Tibial nerve (tissue), 4 donors: Measurements from ENCODE around the gene TAS2R16. TPM values are rescaled to one million over a fixed set of nuclear protein-coding genes. Genes with fewer than 3 reads are reported as not detected.

Experiments
- DNase-seq, 2 donors: peaks; one replicate each; pipeline ENCODE4 v3.0.0-alpha.2; 2019; ENCODE audit warnings: low spot score in 2 of 2
- H3K27ac ChIP-seq, 4 donors: fragments of 200-600 bp; sonication (generic) in 3 of 4; one replicate each; pipeline ENCODE4 v1.5.1; 2017 to 2019; ENCODE audit warnings: mild to moderate bottlenecking in 1 of 4
- H3K27me3 ChIP-seq, 2 donors: fragments of 200-600 bp; sonication (generic) in 1 of 2; one replicate each; pipeline versions ENCODE4 v1.5.1 to v1.6.0; 2017 to 2019
- H3K36me3 ChIP-seq, 3 donors: fragments of 200-600 bp; sonication (generic); one replicate each; pipeline ENCODE4 v1.5.1; 2018 to 2019
- H3K4me1 ChIP-seq, 4 donors: fragments of 200-600 bp; sonication (generic) in 3 of 4; one replicate each; pipeline ENCODE4 v1.5.1; 2017 to 2019
- H3K4me3 ChIP-seq, 4 donors: fragments of 200-600 bp; sonication (generic) in 3 of 4; one replicate each; pipeline ENCODE4 v1.5.1; 2017 to 2019; ENCODE audit warnings: mild to moderate bottlenecking in 1 of 4, moderate library complexity in 1 of 4
- H3K9me3 ChIP-seq, 4 donors: fragments of 200-600 bp; sonication (generic) in 3 of 4; one replicate each; pipeline ENCODE4 v1.5.1; 2017 to 2019
- CTCF ChIP-seq, 5 experiments: fragments of 200-600 bp in 3 of 5; fragments of 450-650 bp in 2 of 5; sonication (generic) in 3 of 5; IDR thresholded peaks; one replicate each; pipeline ENCODE4 v1.5.1; 2016 to 2019; ENCODE audit warnings: antibody characterized with exemption in 5 of 5, mild to moderate bottlenecking in 3 of 5, moderate library complexity in 2 of 5
- EP300 ChIP-seq, 2 donors: sonication (generic); formaldehyde crosslinking; IDR thresholded peaks; one replicate each; pipeline ENCODE4 v1.6.1; 2017; ENCODE audit warnings: antibody characterized with exemption in 2 of 2, mild to moderate bottlenecking in 1 of 2
- POLR2A ChIP-seq, 2 donors: fragments of 450-650 bp; IDR thresholded peaks; one replicate each; pipeline ENCODE4 v1.6.1; 2017; ENCODE audit warnings: antibody characterized with exemption in 2 of 2, mild to moderate bottlenecking in 2 of 2, moderate library complexity in 2 of 2
- WGBS, 2 donors: methylation state at CpG; one replicate each; pipeline ENCODE4 v1.1.5; 2018; 5-methylcytosine and 5-hydroxymethylcytosine counted together
- total RNA-seq, 4 donors: library from RNA; depleted of rRNA; stranded (reverse); fragments of >200 nt; gene quantifications; one replicate each; pipeline ENCODE4 v1.1.0, GENCODE V29; 2016

TAS2R16 gene
- total RNA-seq, 4 donors from 2014 or later: not detected

- WGBS, 2 donors: 88 to 95% methylated on average over 1 of the region's 1 CpG
- H3K27ac ChIP-seq: no peak overlapping the region
Measured at GRCh38 chr7:122975341-122975740, 20.2 kb downstream of the TAS2R16 start.

DNA sequence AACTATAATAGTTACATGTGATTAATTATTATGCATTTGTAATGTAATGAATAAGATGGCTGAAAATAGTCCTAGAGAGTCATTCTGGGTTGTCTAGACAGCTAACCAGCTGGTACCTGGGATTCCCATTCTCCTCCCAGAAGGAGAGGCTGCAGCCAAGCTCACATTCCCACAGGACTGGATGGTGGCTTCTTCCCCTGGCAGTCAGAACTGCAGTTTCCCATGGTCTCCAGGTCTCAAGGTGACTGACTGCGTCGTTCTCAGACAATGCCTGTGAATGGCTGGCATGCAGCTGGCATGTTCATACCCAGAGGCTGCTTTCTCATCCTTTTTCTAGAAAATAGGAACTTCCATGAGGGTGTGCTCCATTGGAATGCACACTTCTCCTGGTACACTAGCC lies 21.3 kb downstream of the TAS2R16 start:
- no peaks in the 10 kb centered on the region for H3K9me3 ChIP-seq
- no peaks in the 10 kb centered on the region for H3K4me1 ChIP-seq
- H3K36me3 ChIP-seq: no peaks in the 10 kb centered on the region
- no peaks in the 10 kb centered on the region for H3K27me3 ChIP-seq
- H3K4me3 ChIP-seq: no peak overlapping the region
- 66 to 71% methylated on average over 2 of the region's 2 CpGs for WGBS, 2 donors
- DNase-seq: no peak
- H3K27ac ChIP-seq: no peak overlapping the region
- TF ChIP-seq CTCF (IDR thresholded peaks at IDR 0.05): no peak
- no peak for TF ChIP-seq POLR2A (IDR thresholded peaks at IDR 0.05)
- TF ChIP-seq EP300 (IDR thresholded peaks at IDR 0.05): no peak

More at GRCh38 chr7:122975341-122975740, 20.2 kb downstream of the TAS2R16 start:
- no peak for TF ChIP-seq EP300 (IDR thresholded peaks at IDR 0.05)
- TF ChIP-seq POLR2A (IDR thresholded peaks at IDR 0.05): no peak
- no peak for TF ChIP-seq CTCF (IDR thresholded peaks at IDR 0.05)
- Histone ChIP-seq H3K9me3 (peaks cover 0 to 3% (median 0%) of the 10 kb centered on the region in 4 donors), H3K4me3 (no peak overlapping the region), H3K27me3 (no peaks in the 10 kb centered on the region), H3K4me1 (no peaks in the 10 kb centered on the region), H3K36me3 (no peaks in the 10 kb centered on the region)
- DNase-seq: no peak

GRCh38 chr7:122972056-122972455 lies 23.4 kb downstream of the TAS2R16 start:
- 44 to 58% methylated on average over 6 of the region's 6 CpGs for WGBS, 2 donors
- Histone ChIP-seq H3K9me3 (no peaks in the 10 kb centered on the region), H3K4me1 (no peaks in the 10 kb centered on the region), H3K27me3 (no peaks in the 10 kb centered on the region), H3K4me3 (no peak overlapping the region), H3K27ac (no peak overlapping the region), H3K36me3 (no peaks in the 10 kb centered on the region)
- no peak for DNase-seq
- TF ChIP-seq EP300 (IDR thresholded peaks at IDR 0.05) (no peak), CTCF (IDR thresholded peaks at IDR 0.05) (no peak)

DNA sequence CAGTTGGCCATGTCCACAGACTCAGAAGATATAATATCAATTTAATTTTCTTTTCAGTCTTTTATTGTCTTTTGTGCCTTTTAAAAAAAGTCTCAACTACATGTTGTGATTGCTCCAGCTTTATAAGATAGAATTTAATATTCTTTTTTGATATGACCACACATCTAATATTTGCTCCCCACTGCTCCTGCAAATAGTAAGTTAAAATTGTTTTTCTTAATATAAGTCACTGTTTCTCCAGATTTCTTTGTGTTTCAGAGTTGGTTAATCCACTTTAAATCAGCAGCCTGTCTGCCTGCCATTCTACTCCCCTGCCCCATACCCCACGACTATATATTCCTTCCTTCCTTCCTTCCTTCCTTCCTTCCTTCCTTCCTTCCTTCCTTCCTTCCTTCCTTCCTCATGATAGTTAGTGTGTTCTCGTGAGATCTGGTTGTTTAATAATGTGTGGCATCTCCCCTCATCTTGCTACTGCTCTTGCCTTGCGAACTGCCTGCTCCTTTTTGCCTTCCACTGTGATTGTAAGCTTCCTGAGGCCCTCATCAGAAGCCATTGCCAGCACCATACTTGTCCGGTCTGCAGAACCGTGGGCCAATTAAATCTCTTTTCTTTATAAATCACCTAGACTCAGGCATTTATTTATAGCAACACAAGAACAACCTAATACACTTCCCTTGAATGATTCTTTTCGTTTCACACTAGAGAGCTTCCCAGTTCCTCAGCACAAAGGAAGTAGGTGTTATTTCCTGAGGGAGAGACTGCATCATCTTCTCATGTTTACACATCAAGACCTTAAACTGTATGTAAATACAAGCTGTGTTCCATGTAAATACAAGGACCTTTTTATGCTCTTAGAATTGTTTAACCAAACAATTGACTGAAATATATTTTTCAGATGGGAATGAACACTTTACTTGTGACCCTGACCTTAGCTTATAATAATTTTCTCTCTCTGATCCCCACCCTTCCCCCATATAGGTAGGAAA lies 24.5 kb downstream of the TAS2R16 start:
- Histone ChIP-seq H3K4me3 (no peak overlapping the region), H3K27ac (no peak overlapping the region)
- TF ChIP-seq POLR2A (IDR thresholded peaks at IDR 0.05) (no peak), CTCF (IDR thresholded peaks at IDR 0.05) (no peak), EP300 (IDR thresholded peaks at IDR 0.05) (no peak)

DNA sequence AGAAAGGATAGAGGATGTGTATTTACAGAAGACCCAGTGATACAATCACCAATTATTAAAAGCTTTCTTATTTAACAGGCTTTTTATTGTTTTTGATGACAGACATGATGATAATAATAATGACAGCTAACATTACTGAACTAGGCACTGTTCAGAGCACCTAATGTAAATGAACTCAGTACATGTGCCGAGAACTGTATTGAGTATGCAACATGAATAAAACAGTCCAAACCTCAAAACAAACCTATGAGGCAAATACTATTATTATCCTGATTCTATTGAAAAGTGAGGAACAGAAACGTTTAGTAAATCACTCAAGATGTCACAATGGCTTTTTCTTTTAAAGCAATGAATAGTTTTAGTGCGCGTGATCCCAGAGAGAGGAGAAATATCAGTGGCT lies 27.1 kb downstream of the TAS2R16 start:
- no peaks in the 10 kb centered on the region for H3K27me3 ChIP-seq
- no peak for TF ChIP-seq EP300 (IDR thresholded peaks at IDR 0.05)
- TF ChIP-seq POLR2A (IDR thresholded peaks at IDR 0.05): no peak
- no peak for TF ChIP-seq CTCF (IDR thresholded peaks at IDR 0.05)
- no peak overlapping the region for H3K4me3 ChIP-seq
- DNase-seq: no peak
- no peaks in the 10 kb centered on the region for H3K9me3 ChIP-seq
- H3K36me3 ChIP-seq: no peaks in the 10 kb centered on the region
- H3K4me1 ChIP-seq: no peaks in the 10 kb centered on the region
- no peak overlapping the region for H3K27ac ChIP-seq
- 49 to 69% methylated on average over 4 of the region's 4 CpGs for WGBS, 2 donors

More for the DNA sequence above, 24.5 kb downstream of the TAS2R16 start:
- no peaks in the 10 kb centered on the region for H3K36me3 ChIP-seq
- H3K9me3 ChIP-seq: no peaks in the 10 kb centered on the region
- no peak for DNase-seq
- H3K4me1 ChIP-seq: no peaks in the 10 kb centered on the region
- 46 to 56% methylated on average over 5 to 6 of the region's 6 CpGs for WGBS, 2 donors
- H3K27me3 ChIP-seq: no peaks in the 10 kb centered on the region
